H9 (cell line): ENCODE results near the gene NSFL1C. TPM values are rescaled to one million over a fixed set of nuclear protein-coding genes. Genes with fewer than 3 reads are reported as not detected.

ENCODE experiments used
- DNase-seq: peaks from one replicate; pipeline ENCODE4 v3.0.0-alpha.2; 2017
- H2AFZ ChIP-seq: one replicate; pipeline ENCODE4 v1.6.1; 2013; ENCODE audit warnings: mild to moderate bottlenecking, low read length, control low read depth, moderate library complexity
- H2AK5ac ChIP-seq: 2 replicates; pipeline ENCODE4 v1.6.1; 2013; ENCODE audit warnings: low read length, control low read depth, mixed read lengths; ENCODE audit not compliant: insufficient read length
- H2BK120ac ChIP-seq: one replicate; pipeline ENCODE4 v1.6.1; 2013; ENCODE audit warnings: low read depth, mild to moderate bottlenecking, low read length, control low read depth, inconsistent platforms; ENCODE audit not compliant: poor library complexity, severe bottlenecking
- H2BK12ac ChIP-seq: 2 replicates; pipeline ENCODE4 v1.6.1; 2013; ENCODE audit warnings: low read length, control low read depth, mixed read lengths, low read depth; ENCODE audit not compliant: insufficient read length
- H2BK15ac ChIP-seq: 2 replicates; pipeline ENCODE4 v1.6.1; 2013; ENCODE audit warnings: low read depth, low read length, control low read depth
- H2BK20ac ChIP-seq: one replicate; pipeline ENCODE4 v1.6.1; 2013; ENCODE audit warnings: low read depth, mild to moderate bottlenecking, low read length, control low read depth, inconsistent platforms; ENCODE audit not compliant: poor library complexity, severe bottlenecking
- H2BK5ac ChIP-seq: 2 replicates; pipeline ENCODE4 v1.6.1; 2013; ENCODE audit warnings: low read length, control low read depth, mixed read lengths; ENCODE audit not compliant: insufficient read length
- H3K14ac ChIP-seq: 2 replicates; pipeline ENCODE4 v1.6.1; 2013; ENCODE audit warnings: low read length, control low read depth; ENCODE audit not compliant: insufficient read depth
- H3K18ac ChIP-seq: 2 replicates; pipeline ENCODE4 v1.6.1; 2013; ENCODE audit warnings: low read depth, mild to moderate bottlenecking, mixed read lengths, low read length, control low read depth; ENCODE audit not compliant: insufficient read length
- H3K23ac ChIP-seq: 2 replicates; pipeline ENCODE4 v1.6.1; 2013; ENCODE audit warnings: low read length, control low read depth, mixed read lengths, low read depth; ENCODE audit not compliant: insufficient read length
- H3K23me2 ChIP-seq: 2 replicates; pipeline ENCODE4 v1.6.1; 2013; ENCODE audit warnings: low read depth, mild to moderate bottlenecking, mixed read lengths, low read length, control low read depth; ENCODE audit not compliant: insufficient read length, poor library complexity, severe bottlenecking
- H3K27ac ChIP-seq: 2 replicates; pipeline ENCODE4 v1.5.1; 2013; ENCODE audit warnings: low read length, control low read depth, mixed read lengths, low read depth; ENCODE audit not compliant: insufficient read length
- H3K27me3 ChIP-seq: 2 replicates; pipeline ENCODE4 v1.6.1; 2013; ENCODE audit warnings: low read length, control low read depth, inconsistent platforms; ENCODE audit not compliant: insufficient read depth
- H3K4ac ChIP-seq: 2 replicates; pipeline ENCODE4 v1.6.1; 2013; ENCODE audit warnings: low read depth, mild to moderate bottlenecking, control low read depth, inconsistent platforms, low read length, moderate library complexity
- H3K4me1 ChIP-seq: 2 replicates; pipeline ENCODE4 v1.6.1; 2013; ENCODE audit warnings: low read length, control low read depth, inconsistent platforms; ENCODE audit not compliant: insufficient read depth
- H3K4me2 ChIP-seq: 2 replicates; pipeline ENCODE4 v1.6.1; 2013; ENCODE audit warnings: low read length, control low read depth, mixed read lengths; ENCODE audit not compliant: insufficient read length, insufficient read depth
- H3K56ac ChIP-seq: 2 replicates; pipeline ENCODE4 v1.6.1; 2013; ENCODE audit warnings: low read depth, mild to moderate bottlenecking, mixed read lengths, low read length, control low read depth; ENCODE audit not compliant: insufficient read length
- H3K79me1 ChIP-seq: 2 replicates; pipeline ENCODE4 v1.6.1; 2013; ENCODE audit warnings: low read depth, mild to moderate bottlenecking, moderate library complexity, low read length, control low read depth, inconsistent platforms; ENCODE audit not compliant: insufficient read depth, poor library complexity, severe bottlenecking
- H3K79me2 ChIP-seq: 2 replicates; pipeline ENCODE4 v1.6.1; 2013; ENCODE audit warnings: low read length, control low read depth, inconsistent platforms; ENCODE audit not compliant: insufficient read depth
- H3K9ac ChIP-seq: 2 replicates; pipeline ENCODE4 v1.6.1; 2013; ENCODE audit warnings: low read length, control low read depth, mixed read lengths; ENCODE audit not compliant: insufficient read length; ENCODE audit errors: extremely low read depth
- H3K9me3 ChIP-seq: one replicate; pipeline ENCODE4 v1.6.1; 2013; ENCODE audit warnings: low read depth, low read length, inconsistent platforms; ENCODE audit not compliant: control insufficient read depth
- H3T11ph ChIP-seq: one replicate; pipeline ENCODE4 v1.6.1; 2013; ENCODE audit warnings: mild to moderate bottlenecking, low read length, control low read depth, inconsistent platforms
- H4K20me1 ChIP-seq: one replicate; pipeline ENCODE4 v1.6.1; 2013; ENCODE audit not compliant: control insufficient read depth, insufficient read length, insufficient read depth
- H4K5ac ChIP-seq: 2 replicates; pipeline ENCODE4 v1.6.1; 2013; ENCODE audit warnings: low read depth, mild to moderate bottlenecking, mixed read lengths, low read length, control low read depth; ENCODE audit not compliant: insufficient read length
- H4K8ac ChIP-seq: replicated peaks from 2 replicates; pipeline ENCODE4 v1.6.1; 2013; ENCODE audit warnings: low read length, control low read depth, mixed read lengths, low read depth; ENCODE audit not compliant: insufficient read length
- H4K91ac ChIP-seq: 2 replicates; pipeline ENCODE4 v1.6.1; 2013; ENCODE audit warnings: low read depth, mild to moderate bottlenecking, moderate library complexity, mixed read lengths, low read length, control low read depth; ENCODE audit not compliant: insufficient read length
- H3K27ac Mint-ChIP-seq, 3 experiments: 2 replicates in 2 of 3; 3 replicates in 1 of 3; pipeline ENCODE4 v1.8.0; 2020 to 2021; ENCODE audit warnings: mixed read lengths in 3 of 3, mild to moderate bottlenecking in 1 of 3, moderate library complexity in 1 of 3
- H3K27me3 Mint-ChIP-seq: 2 replicates; pipeline ENCODE4 v1.8.0; 2021; ENCODE audit warnings: low read depth, mild to moderate bottlenecking, moderate library complexity, mixed read lengths
- H3K36me3 Mint-ChIP-seq, 3 experiments: 2 replicates in 2 of 3; 3 replicates in 1 of 3; pipeline ENCODE4 v1.8.0; 2020 to 2021; ENCODE audit warnings: low read depth in 3 of 3, mixed read lengths in 3 of 3; ENCODE audit not compliant: insufficient read depth in 1 of 3
- H3K4me1 Mint-ChIP-seq, 2 experiments: 2 replicates each; pipeline ENCODE4 v1.8.0; 2020; ENCODE audit warnings: mixed read lengths in 2 of 2
- H3K4me3 Mint-ChIP-seq, 2 experiments: 2 replicates in 1 of 2; 3 replicates in 1 of 2; pipeline ENCODE4 v1.8.0; 2020 to 2021; ENCODE audit warnings: mild to moderate bottlenecking in 2 of 2, mixed read lengths in 2 of 2, moderate library complexity in 1 of 2
- H3K9me3 Mint-ChIP-seq, 2 experiments: 2 replicates in 1 of 2; 3 replicates in 1 of 2; pipeline ENCODE4 v1.8.0; 2020; ENCODE audit warnings: mild to moderate bottlenecking in 2 of 2, mixed read lengths in 2 of 2, moderate library complexity in 1 of 2
- WGBS: extraction: QIAGEN DNeasy Blood & Tissue Kit; methylation state at CpG from one replicate; pipeline ENCODE4 v1.1.7; 2013; ENCODE audit warnings: missing lambda C conversion rate, low lambda C conversion rate, mixed read lengths; ENCODE audit not compliant: insufficient read length; ENCODE audit errors: extremely low coverage; 5-methylcytosine and 5-hydroxymethylcytosine counted together
- total RNA-seq: library from RNA; stranded (reverse); gene quantifications from 2 replicates; pipeline ENCODE4 v1.2.1, GENCODE V29; 2021
- TF ChIP-seq, protein P1 (sequence below): fragments of 200-600 bp; sonication (generic); conservative IDR thresholded peaks from 3 replicates; pipeline ENCODE4 v1.8.0; 2021; ENCODE audit warnings: antibody characterized with exemption, mild to moderate bottlenecking

The NSFL1C gene
- total RNA-seq, 1 experiment from 2014 or later: 81.8 TPM

GRCh38 chr20:1392443-1392692 is 74.3 kb downstream of the NSFL1C start:
- Histone ChIP-seq H2AK5ac (no peak overlapping the region), H3K4me2 (peak overlapping the region; percentile 99), H3K4me1 (peaks cover 19% of the 10 kb centered on the region; the same call in 1 of the 2 replicates), H2BK5ac (no peak overlapping the region), H3K23ac (no peak overlapping the region), H4K8ac (no peak overlapping the region), H2BK12ac (no peak overlapping the region), H3K27ac (no peak overlapping the region), H3T11ph (no peak overlapping the region), H2BK15ac (no peak overlapping the region), H4K91ac (no peak overlapping the region), H3K23me2 (peaks cover 13% of the 10 kb centered on the region), H3K79me1 (peaks cover 5% of the 10 kb centered on the region), H3K9ac (peak overlapping the region; percentile 45), H3K14ac (peak overlapping the region; percentile 39; the same call in 1 of the 2 replicates), H3K4ac (no peak overlapping the region), H3K56ac (no peak overlapping the region), H2AFZ (no peak overlapping the region), H3K9me3 (no peaks in the 10 kb centered on the region), H3K27me3 (no peaks in the 10 kb centered on the region; the same call in 1 of the 2 replicates), H4K5ac (no peak overlapping the region), H3K79me2 (peaks cover 40% of the 10 kb centered on the region; the same call in 1 of the 2 replicates), H4K20me1 (peaks cover 6% of the 10 kb centered on the region), H3K18ac (no peak overlapping the region), H2BK20ac (no peak overlapping the region), H2BK120ac (no peak overlapping the region)
- Mint-ChIP-seq H3K36me3 (peaks cover 0 to 5% (median 3%) of the 10 kb centered on the region in 3 experiments; a peak in 4 of 7 replicates), H3K4me3 (peak overlapping the region; percentile 88 to 94), H3K27me3 (peaks cover 38% of the 10 kb centered on the region), H3K9me3 (no peaks in the 10 kb centered on the region; a peak in 2 of 5 replicates), H3K27ac (peak overlapping the region in 2 of 3 experiments; percentile 62 to 80; a peak in 2 of 7 replicates), H3K4me1 (peaks cover 32 to 40% of the 10 kb centered on the region in 2 experiments)
- TF ChIP-seq, protein P1, sequence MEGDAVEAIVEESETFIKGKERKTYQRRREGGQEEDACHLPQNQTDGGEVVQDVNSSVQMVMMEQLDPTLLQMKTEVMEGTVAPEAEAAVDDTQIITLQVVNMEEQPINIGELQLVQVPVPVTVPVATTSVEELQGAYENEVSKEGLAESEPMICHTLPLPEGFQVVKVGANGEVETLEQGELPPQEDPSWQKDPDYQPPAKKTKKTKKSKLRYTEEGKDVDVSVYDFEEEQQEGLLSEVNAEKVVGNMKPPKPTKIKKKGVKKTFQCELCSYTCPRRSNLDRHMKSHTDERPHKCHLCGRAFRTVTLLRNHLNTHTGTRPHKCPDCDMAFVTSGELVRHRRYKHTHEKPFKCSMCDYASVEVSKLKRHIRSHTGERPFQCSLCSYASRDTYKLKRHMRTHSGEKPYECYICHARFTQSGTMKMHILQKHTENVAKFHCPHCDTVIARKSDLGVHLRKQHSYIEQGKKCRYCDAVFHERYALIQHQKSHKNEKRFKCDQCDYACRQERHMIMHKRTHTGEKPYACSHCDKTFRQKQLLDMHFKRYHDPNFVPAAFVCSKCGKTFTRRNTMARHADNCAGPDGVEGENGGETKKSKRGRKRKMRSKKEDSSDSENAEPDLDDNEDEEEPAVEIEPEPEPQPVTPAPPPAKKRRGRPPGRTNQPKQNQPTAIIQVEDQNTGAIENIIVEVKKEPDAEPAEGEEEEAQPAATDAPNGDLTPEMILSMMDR: no peak
- no peak for DNase-seq
- no CpG with 5 or more reads among the region's 13 CpGs for WGBS

Other genes starting within 250 kb of the NSFL1C start
- not detected in 2 replicates for gene RAD21L1, start 240.8 kb downstream of the NSFL1C start, total RNA-seq
- gene SNPH, start 200.6 kb downstream of the NSFL1C start, total RNA-seq: 1.8 TPM in 2 replicates
- gene SDCBP2, start 137.7 kb downstream of the NSFL1C start, total RNA-seq: 1.9 and 3.1 TPM in 2 replicates
- 196 and 210 TPM in 2 replicates for gene FKBP1A, start 73.8 kb downstream of the NSFL1C start, total RNA-seq
- not detected in 2 replicates for gene SIRPB2, start 24.6 kb upstream of the NSFL1C start, total RNA-seq
- gene SIRPD, start 90.9 kb upstream of the NSFL1C start, total RNA-seq: not detected in 2 replicates
- gene SIRPB1, start 153.2 kb upstream of the NSFL1C start, total RNA-seq: 0.46 and 1.0 TPM in 2 replicates
- not detected in 2 replicates for gene SIRPG, start 190.9 kb upstream of the NSFL1C start, total RNA-seq